Choroid plexus epithelial cell (primary cell): ENCODE data around the gene GRIA1.

ENCODE experiments used
- DNase-seq: peaks from one replicate; pipeline ENCODE4 v3.0.0-alpha.2; 2010; ENCODE audit warnings: low read depth
- H3K4me3 ChIP-seq: 2 replicates; pipeline ENCODE4 v1.5.1; 2011; ENCODE audit warnings: low read depth, mild to moderate bottlenecking, control low read depth, low read length, moderate library complexity
- TF ChIP-seq, protein P1 (sequence below): conservative IDR thresholded peaks from 2 replicates; pipeline ENCODE4 v1.5.1; 2011; ENCODE audit warnings: low read depth, mild to moderate bottlenecking, control low read depth, inconsistent platforms, low read length, moderate library complexity

The GRIA1 gene

DNA sequence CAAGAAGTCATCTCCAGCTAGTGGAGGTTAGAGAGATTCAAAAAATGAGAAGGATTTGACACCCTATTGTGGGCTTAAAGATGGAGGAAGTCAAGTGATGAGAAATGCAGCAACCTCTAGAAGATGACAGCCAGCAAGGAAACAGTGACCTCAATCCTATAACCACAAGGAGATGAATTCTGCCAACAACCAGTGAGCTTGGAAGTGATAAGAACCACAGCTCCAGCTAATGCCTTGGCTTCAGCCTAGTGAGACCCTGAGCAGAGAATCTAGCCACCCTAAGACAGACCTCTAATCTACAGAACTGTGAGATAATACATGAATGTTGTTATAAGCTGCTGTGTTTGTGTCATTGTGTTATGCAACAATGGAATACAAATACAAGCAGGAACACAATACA is 262.4 kb downstream of the GRIA1 start:
- H3K4me3 ChIP-seq: no peak overlapping the region
- TF ChIP-seq, protein P1, sequence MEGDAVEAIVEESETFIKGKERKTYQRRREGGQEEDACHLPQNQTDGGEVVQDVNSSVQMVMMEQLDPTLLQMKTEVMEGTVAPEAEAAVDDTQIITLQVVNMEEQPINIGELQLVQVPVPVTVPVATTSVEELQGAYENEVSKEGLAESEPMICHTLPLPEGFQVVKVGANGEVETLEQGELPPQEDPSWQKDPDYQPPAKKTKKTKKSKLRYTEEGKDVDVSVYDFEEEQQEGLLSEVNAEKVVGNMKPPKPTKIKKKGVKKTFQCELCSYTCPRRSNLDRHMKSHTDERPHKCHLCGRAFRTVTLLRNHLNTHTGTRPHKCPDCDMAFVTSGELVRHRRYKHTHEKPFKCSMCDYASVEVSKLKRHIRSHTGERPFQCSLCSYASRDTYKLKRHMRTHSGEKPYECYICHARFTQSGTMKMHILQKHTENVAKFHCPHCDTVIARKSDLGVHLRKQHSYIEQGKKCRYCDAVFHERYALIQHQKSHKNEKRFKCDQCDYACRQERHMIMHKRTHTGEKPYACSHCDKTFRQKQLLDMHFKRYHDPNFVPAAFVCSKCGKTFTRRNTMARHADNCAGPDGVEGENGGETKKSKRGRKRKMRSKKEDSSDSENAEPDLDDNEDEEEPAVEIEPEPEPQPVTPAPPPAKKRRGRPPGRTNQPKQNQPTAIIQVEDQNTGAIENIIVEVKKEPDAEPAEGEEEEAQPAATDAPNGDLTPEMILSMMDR: no peak
- no peak for DNase-seq

DNA sequence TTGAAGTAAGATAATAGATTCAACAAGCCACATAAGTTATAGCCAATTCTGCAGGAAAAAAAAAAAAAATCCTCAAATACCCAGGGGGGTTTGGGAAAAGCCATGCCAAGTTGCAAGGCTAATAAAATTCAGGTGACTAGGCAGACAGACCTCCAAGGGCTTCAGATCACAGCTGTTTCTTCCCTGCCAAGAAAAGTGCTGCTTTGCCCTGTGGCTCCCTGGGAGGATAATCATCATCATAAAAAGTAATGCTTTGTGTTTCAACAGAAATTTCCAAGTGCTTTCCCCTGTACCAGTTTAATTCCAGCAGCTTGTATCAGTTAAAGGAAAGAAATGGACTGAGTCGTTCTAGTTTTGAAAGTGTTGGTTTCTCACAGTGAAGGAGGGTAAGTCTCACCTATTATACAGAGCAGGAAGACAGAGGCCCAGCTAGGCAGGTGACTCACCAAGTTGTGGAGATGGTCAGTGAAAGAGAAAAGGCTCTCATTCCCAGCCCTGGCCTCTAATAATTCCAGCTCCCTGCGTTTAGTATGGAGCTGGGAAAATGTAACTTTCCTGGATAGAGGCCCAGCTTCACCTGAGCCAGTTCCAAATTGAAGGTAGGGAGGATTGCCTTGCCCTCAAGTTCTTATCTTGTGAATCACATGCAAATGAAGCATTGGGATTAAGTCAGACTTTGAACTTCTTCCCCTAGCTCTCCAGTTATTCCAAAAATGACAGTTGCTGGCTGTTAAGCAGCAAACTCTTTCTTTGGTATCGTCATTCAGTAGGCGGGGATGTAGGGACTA is 263.4 kb downstream of the GRIA1 start:
- no peak overlapping the region for H3K4me3 ChIP-seq
- TF ChIP-seq, protein P1: no peak

DNA sequence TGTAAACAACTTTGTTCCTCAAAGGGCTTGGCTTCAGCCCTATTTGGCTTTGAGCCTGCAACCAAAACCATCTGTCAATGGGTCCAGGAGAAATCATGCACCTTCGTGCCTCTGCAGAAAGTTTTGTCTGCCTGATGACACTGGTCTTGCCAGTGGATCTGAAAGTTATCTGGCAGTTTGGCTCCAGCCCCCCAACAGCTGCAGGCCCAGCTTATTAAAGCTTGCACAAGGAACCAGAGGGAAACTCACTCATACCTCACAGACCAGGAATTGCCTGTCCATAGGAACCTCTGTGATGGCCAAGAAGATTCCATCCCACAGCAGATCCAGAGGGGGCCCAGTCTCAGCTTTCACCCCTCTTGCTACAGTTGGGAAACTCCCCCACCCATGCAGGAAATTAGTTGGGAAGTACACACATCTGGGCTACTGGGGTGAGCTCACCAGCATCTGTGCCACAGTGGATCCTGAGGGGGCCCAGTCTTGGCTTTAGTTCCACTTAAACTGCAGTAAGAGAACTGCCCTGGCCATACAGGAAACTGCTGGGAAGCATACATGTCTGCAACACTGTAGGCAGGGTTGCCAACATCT is 265.5 kb downstream of the GRIA1 start:
- H3K4me3 ChIP-seq: no peak overlapping the region
- DNase-seq: no peak
- TF ChIP-seq, protein P1: no peak

More for the DNA sequence above, 263.4 kb downstream of the GRIA1 start:
- DNase-seq: no peak

DNA sequence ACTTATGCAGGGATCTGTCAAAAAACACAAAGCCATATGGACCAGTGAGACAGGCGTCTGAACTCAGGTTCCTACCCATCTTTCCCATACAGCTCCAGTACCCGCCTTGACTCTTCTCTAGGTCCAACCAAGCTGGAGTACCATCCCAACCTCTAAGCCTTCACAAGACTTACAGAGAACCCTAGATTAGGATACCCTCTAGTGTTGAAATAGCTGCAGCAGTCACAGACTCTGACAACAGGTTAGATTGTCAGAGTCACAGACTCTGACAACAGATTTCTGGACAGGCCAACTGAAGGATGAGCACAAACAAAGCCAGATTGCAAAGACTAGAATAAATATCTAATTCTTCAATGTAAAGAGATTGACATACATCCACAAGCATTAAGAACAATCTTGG is 266.1 kb downstream of the GRIA1 start:
- H3K4me3 ChIP-seq: no peak overlapping the region
- TF ChIP-seq, protein P1: peak; percentile 42
- peak; percentile 6 for DNase-seq

DNA sequence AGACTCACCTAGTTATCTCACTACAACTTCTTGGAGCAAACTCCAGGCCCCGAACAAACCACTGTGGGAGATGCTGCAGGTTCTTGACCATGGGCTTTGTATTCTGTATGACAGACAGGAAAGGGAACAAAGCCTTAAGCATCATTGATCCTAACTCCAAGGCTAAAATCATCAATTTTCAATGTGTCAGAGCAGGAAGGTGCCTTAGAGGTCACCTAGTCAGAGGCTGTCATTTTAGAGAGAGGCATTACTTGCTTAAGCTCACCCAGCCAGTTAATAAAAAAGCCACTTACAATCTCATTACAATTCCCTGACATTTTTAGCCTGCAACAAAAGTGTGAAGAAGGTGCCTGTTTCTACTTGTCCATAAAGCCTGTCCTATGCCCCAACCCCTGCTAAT is 275.5 kb downstream of the GRIA1 start:
- no peak overlapping the region for H3K4me3 ChIP-seq
- no peak for DNase-seq
- TF ChIP-seq, protein P1: no peak

DNA sequence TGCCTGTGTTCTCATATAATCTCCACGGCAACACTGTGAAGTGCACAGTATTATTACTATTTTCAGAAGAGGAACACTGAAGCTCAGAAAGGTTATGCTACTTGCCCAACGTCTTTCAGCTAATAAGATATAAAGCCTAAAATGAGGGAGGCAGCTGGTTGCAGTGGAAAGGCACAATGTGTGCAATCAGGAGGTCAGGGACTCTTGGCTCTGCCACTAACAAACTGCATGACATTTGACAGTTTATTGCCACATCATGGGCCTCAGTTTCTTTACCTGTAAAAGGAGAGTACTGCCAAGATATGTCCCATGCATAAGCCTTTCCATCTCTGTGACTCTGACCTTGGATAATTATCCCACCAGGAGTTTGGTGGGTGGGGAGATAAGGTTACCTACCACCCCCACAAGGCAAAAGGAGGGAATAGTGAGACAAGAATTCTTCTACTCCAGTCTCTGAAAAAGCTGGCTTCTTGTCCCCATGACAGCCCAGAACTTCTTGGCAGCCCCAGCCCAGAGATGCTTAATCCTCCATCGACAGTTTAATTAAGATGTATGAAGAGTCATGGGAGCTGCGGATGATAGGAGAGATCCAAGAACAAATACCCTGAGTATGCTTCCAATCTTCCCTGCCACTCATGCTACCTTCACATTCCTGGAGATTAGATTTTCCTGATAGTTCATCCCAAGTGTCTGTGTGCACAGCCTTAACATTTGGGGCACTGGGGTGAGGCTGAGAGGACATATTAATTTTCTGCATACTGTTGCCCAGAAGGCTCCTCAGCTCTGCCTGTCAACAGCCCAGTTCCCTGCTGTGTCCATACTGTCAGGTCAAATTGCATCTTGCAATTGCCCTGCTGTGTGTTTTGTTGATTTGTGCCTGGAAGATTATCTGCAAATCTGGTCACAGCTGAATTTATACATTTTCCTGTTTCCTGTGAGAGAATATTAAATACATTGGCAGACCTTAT is 277.0 kb downstream of the GRIA1 start:
- TF ChIP-seq, protein P1: no peak
- peak; percentile 4 for DNase-seq
- no peak overlapping the region for H3K4me3 ChIP-seq
